ENCODE measurements around the gene RBBP5.

- no peak for TF ChIP-seq GATA3 (IDR thresholded peaks at IDR 0.05; ENCODE audit: low read depth, low read length)
- TF ChIP-seq GATA2 (IDR thresholded peaks at IDR 0.05; ENCODE audit: low read depth, low read length), result no peak
These were observed 37.4 kb downstream of the RBBP5 start, which contains the start of gene TMEM81 for GRCh38 chr1:205084360-205084759.

Measured in SH-SY5Y (cell line).